Measurements from ENCODE around the gene GNG11. TPM values are rescaled to one million over a fixed set of nuclear protein-coding genes. Genes with fewer than 3 reads are reported as not detected.

Gene GNG11
- total RNA-seq, 1 experiment from 2014 or later, result 7.0 TPM

GRCh38 chr7:93948106-93948505 is 26.6 kb downstream of the GNG11 start:
- BruUV-seq (replicated peaks), result no TSS peak
- no peaks in the 10 kb centered on the region for H3K27me3 ChIP-seq (ENCODE audit: control insufficient read depth, insufficient read depth, low read length)
- POLR2A ChIA-PET, result interaction anchor here (0.5 kb wide), 1 partner anchor 19 kb away, joined by 7 read pairs; no protein-coding TSS in a partner anchor
- no peak for TF ChIP-seq SIN3A (IDR thresholded peaks at IDR 0.05; ENCODE audit: borderline replicate concordance, insufficient read depth, low read depth, low read length)
- TF ChIP-seq, protein P1, sequence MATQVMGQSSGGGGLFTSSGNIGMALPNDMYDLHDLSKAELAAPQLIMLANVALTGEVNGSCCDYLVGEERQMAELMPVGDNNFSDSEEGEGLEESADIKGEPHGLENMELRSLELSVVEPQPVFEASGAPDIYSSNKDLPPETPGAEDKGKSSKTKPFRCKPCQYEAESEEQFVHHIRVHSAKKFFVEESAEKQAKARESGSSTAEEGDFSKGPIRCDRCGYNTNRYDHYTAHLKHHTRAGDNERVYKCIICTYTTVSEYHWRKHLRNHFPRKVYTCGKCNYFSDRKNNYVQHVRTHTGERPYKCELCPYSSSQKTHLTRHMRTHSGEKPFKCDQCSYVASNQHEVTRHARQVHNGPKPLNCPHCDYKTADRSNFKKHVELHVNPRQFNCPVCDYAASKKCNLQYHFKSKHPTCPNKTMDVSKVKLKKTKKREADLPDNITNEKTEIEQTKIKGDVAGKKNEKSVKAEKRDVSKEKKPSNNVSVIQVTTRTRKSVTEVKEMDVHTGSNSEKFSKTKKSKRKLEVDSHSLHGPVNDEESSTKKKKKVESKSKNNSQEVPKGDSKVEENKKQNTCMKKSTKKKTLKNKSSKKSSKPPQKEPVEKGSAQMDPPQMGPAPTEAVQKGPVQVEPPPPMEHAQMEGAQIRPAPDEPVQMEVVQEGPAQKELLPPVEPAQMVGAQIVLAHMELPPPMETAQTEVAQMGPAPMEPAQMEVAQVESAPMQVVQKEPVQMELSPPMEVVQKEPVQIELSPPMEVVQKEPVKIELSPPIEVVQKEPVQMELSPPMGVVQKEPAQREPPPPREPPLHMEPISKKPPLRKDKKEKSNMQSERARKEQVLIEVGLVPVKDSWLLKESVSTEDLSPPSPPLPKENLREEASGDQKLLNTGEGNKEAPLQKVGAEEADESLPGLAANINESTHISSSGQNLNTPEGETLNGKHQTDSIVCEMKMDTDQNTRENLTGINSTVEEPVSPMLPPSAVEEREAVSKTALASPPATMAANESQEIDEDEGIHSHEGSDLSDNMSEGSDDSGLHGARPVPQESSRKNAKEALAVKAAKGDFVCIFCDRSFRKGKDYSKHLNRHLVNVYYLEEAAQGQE (IDR thresholded peaks at IDR 0.05; ENCODE audit: insufficient read depth in 1 of 2, low read depth in 2 of 2, low read length in 1 of 2), result no peak
- TF ChIP-seq POLR2AphosphoS5 (IDR thresholded peaks at IDR 0.05; ENCODE audit: low read depth, low read length), result no peak
- TF ChIP-seq TCF7L2 (IDR thresholded peaks at IDR 0.05; ENCODE audit: low read depth, low read length), result no peak
- TF ChIP-seq, protein P2, sequence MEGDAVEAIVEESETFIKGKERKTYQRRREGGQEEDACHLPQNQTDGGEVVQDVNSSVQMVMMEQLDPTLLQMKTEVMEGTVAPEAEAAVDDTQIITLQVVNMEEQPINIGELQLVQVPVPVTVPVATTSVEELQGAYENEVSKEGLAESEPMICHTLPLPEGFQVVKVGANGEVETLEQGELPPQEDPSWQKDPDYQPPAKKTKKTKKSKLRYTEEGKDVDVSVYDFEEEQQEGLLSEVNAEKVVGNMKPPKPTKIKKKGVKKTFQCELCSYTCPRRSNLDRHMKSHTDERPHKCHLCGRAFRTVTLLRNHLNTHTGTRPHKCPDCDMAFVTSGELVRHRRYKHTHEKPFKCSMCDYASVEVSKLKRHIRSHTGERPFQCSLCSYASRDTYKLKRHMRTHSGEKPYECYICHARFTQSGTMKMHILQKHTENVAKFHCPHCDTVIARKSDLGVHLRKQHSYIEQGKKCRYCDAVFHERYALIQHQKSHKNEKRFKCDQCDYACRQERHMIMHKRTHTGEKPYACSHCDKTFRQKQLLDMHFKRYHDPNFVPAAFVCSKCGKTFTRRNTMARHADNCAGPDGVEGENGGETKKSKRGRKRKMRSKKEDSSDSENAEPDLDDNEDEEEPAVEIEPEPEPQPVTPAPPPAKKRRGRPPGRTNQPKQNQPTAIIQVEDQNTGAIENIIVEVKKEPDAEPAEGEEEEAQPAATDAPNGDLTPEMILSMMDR (IDR thresholded peaks at IDR 0.05), result no peak
- no peak overlapping the region for H3K27ac ChIP-seq (ENCODE audit: low read length)
- DNase-seq (ENCODE audit: low read depth, low spot score) (no peak), ATAC-seq (no peak)
- no peaks in the 10 kb centered on the region for H3K36me3 ChIP-seq (ENCODE audit: control insufficient read depth, insufficient read depth, low read length)
- CTCF ChIA-PET, result no interaction called here
- no peaks in the 10 kb centered on the region for H3K4me1 ChIP-seq (ENCODE audit: control insufficient read depth, insufficient read depth, low read length)
- H3K4me3 ChIP-seq (ENCODE audit: low read depth in 2 of 2, low read length in 2 of 2), result no peak overlapping the region
- in situ Hi-C loops (cut with HindIII; ENCODE audit: low pct_unique_long_range_greater_than_20kb, low sequenced_read_pairs) (no loop called here), intact Hi-C loops (cut with micrococcal nuclease; ENCODE audit: unreplicated experiment) (no loop called here)
- H3K9me3 ChIP-seq (ENCODE audit: control insufficient read depth, insufficient read depth, low read depth, low read length), result no peaks in the 10 kb centered on the region

GRCh38 chr7:93948873-93949272 is 27.3 kb downstream of the GNG11 start:
- intact Hi-C loops (cut with micrococcal nuclease; ENCODE audit: unreplicated experiment), result no loop called here
- no peak for TF ChIP-seq POLR2AphosphoS5 (IDR thresholded peaks at IDR 0.05; ENCODE audit: low read depth, low read length)
- no peak for TF ChIP-seq TCF7L2 (IDR thresholded peaks at IDR 0.05; ENCODE audit: low read depth, low read length)
- TF ChIP-seq, protein P2 (IDR thresholded peaks at IDR 0.05), result no peak
- TF ChIP-seq SIN3A (IDR thresholded peaks at IDR 0.05; ENCODE audit: borderline replicate concordance, insufficient read depth, low read depth, low read length), result no peak
- TF ChIP-seq, protein P1 (IDR thresholded peaks at IDR 0.05; ENCODE audit: insufficient read depth in 1 of 2, low read depth in 2 of 2, low read length in 1 of 2), result no peak

More at GRCh38 chr7:93948873-93949272, 27.3 kb downstream of the GNG11 start:
- in situ Hi-C loops (cut with HindIII; ENCODE audit: low pct_unique_long_range_greater_than_20kb, low sequenced_read_pairs), result no loop called here
- POLR2A ChIA-PET, result no interaction called here
- ATAC-seq (no peak), DNase-seq (ENCODE audit: low read depth, low spot score) (no peak)
- H3K36me3 ChIP-seq (ENCODE audit: control insufficient read depth, insufficient read depth, low read length), result no peaks in the 10 kb centered on the region
- BruUV-seq (replicated peaks), result no TSS peak
- CTCF ChIA-PET, result no interaction called here
- H3K27me3 ChIP-seq (ENCODE audit: control insufficient read depth, insufficient read depth, low read length), result no peaks in the 10 kb centered on the region
- H3K4me3 ChIP-seq (ENCODE audit: low read depth in 2 of 2, low read length in 2 of 2), result no peak overlapping the region
- no peaks in the 10 kb centered on the region for H3K9me3 ChIP-seq (ENCODE audit: control insufficient read depth, insufficient read depth, low read depth, low read length)
- H3K27ac ChIP-seq (ENCODE audit: low read length), result no peak overlapping the region
- H3K4me1 ChIP-seq (ENCODE audit: control insufficient read depth, insufficient read depth, low read length), result no peaks in the 10 kb centered on the region
